ENCODE results near the gene NODAL.

DNA sequence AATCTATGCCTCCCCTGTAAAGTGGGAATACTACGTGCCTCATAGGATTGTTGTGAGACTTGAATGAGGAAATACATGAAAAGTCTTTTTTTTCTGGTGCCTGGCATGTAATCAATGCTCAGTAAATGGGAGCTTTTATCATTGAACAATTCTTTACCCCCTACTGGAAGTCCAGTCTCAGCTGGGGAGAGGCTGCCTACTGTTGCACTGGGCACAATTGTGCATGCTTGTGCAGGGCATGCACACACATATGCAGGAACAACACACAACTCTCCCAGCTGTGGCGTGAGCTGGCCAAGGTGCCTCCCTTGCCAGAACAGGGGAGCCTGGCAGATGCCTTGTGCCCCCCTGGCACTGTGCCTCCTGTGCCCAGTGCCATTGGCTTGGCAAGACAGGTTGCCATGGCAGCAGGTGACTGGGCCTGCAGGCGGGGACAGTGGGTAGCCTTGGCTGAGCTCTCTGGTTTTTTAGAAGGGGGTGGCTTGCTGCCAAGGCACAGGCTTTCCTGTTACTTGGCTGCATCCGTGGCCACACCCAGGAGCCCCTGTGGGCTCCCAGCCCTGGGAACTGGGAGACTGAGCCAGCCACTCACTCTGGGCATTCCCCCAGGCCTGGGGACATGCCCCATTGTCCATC is 21.0 kb upstream of the NODAL start:
- TF ChIP-seq ZNF596 (tag by site-specific recombination; IDR thresholded peaks at IDR 0.05): no peak
- TF ChIP-seq, protein P1, sequence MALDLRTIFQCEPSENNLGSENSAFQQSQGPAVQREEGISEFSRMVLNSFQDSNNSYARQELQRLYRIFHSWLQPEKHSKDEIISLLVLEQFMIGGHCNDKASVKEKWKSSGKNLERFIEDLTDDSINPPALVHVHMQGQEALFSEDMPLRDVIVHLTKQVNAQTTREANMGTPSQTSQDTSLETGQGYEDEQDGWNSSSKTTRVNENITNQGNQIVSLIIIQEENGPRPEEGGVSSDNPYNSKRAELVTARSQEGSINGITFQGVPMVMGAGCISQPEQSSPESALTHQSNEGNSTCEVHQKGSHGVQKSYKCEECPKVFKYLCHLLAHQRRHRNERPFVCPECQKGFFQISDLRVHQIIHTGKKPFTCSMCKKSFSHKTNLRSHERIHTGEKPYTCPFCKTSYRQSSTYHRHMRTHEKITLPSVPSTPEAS (tag by site-specific recombination; IDR thresholded peaks at IDR 0.05): no peak
- TF ChIP-seq, protein P2, sequence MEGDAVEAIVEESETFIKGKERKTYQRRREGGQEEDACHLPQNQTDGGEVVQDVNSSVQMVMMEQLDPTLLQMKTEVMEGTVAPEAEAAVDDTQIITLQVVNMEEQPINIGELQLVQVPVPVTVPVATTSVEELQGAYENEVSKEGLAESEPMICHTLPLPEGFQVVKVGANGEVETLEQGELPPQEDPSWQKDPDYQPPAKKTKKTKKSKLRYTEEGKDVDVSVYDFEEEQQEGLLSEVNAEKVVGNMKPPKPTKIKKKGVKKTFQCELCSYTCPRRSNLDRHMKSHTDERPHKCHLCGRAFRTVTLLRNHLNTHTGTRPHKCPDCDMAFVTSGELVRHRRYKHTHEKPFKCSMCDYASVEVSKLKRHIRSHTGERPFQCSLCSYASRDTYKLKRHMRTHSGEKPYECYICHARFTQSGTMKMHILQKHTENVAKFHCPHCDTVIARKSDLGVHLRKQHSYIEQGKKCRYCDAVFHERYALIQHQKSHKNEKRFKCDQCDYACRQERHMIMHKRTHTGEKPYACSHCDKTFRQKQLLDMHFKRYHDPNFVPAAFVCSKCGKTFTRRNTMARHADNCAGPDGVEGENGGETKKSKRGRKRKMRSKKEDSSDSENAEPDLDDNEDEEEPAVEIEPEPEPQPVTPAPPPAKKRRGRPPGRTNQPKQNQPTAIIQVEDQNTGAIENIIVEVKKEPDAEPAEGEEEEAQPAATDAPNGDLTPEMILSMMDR (tag by site-specific recombination; IDR thresholded peaks at IDR 0.05): no peak
- TF ChIP-seq, protein P3, sequence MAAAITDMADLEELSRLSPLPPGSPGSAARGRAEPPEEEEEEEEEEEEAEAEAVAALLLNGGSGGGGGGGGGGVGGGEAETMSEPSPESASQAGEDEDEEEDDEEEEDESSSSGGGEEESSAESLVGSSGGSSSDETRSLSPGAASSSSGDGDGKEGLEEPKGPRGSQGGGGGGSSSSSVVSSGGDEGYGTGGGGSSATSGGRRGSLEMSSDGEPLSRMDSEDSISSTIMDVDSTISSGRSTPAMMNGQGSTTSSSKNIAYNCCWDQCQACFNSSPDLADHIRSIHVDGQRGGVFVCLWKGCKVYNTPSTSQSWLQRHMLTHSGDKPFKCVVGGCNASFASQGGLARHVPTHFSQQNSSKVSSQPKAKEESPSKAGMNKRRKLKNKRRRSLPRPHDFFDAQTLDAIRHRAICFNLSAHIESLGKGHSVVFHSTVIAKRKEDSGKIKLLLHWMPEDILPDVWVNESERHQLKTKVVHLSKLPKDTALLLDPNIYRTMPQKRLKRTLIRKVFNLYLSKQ (tag by site-specific recombination; IDR thresholded peaks at IDR 0.05; ENCODE audit: borderline replicate concordance): no peak

Data from HEK293 (cell line).